Nephron (organoid): ENCODE results near the gene NPLOC4.

Experiments
- H3K27ac Mint-ChIP-seq, 3 experiments: 2 replicates each; pipeline ENCODE4 v1.8.0; 2020; ENCODE audit warnings: mixed read lengths in 3 of 3, mild to moderate bottlenecking in 2 of 3, moderate library complexity in 1 of 3
- H3K27me3 Mint-ChIP-seq: 2 replicates; pipeline ENCODE4 v1.8.0; 2021; ENCODE audit warnings: low read depth, mild to moderate bottlenecking, moderate library complexity, mixed read lengths
- H3K36me3 Mint-ChIP-seq: 2 replicates; pipeline ENCODE4 v1.8.0; 2020; ENCODE audit warnings: low read depth, mixed read lengths
- H3K4me1 Mint-ChIP-seq: 2 replicates; pipeline ENCODE4 v1.8.0; 2020; ENCODE audit warnings: mixed read lengths
- H3K4me3 Mint-ChIP-seq, 3 experiments: 2 replicates each; pipeline ENCODE4 v1.8.0; 2020; ENCODE audit warnings: mild to moderate bottlenecking in 3 of 3, mixed read lengths in 3 of 3, moderate library complexity in 2 of 3
- H3K9me3 Mint-ChIP-seq: 2 replicates; pipeline ENCODE4 v1.8.0; 2020; ENCODE audit warnings: mixed read lengths
- CTCF ChIP-seq, 3 experiments: fragments of 200-600 bp; sonication (generic); IDR thresholded peaks; one replicate each; pipeline ENCODE4 v1.5.0; 2021; ENCODE audit warnings: antibody characterized with exemption in 3 of 3; ENCODE audit not compliant: unreplicated experiment in 3 of 3

NPLOC4 gene

GRCh38 chr17:81524039-81524864 lies 112.7 kb downstream of the NPLOC4 start:
- no peak for TF ChIP-seq CTCF (IDR thresholded peaks at IDR 0.05; ENCODE audit: unreplicated experiment in 3 of 3)
- Mint-ChIP-seq H3K27ac (no peak overlapping the region), H3K4me1 (peaks cover 25% of the 10 kb centered on the region), H3K4me3 (peak overlapping the region in 1 of 3 experiments; percentile 45), H3K27me3 (peaks cover 21% of the 10 kb centered on the region), H3K9me3 (no peaks in the 10 kb centered on the region), H3K36me3 (no peaks in the 10 kb centered on the region)

GRCh38 chr17:81523402-81524038 lies 113.4 kb downstream of the NPLOC4 start:
- Mint-ChIP-seq H3K36me3 (no peaks in the 10 kb centered on the region), H3K27me3 (peaks cover 21% of the 10 kb centered on the region), H3K27ac (peak overlapping the region; percentile 54 to 80 (median 76)), H3K9me3 (no peaks in the 10 kb centered on the region), H3K4me3 (no peak overlapping the region), H3K4me1 (peaks cover 25% of the 10 kb centered on the region)
- no peak for TF ChIP-seq CTCF (IDR thresholded peaks at IDR 0.05; ENCODE audit: unreplicated experiment in 3 of 3)

GRCh38 chr17:81522491-81523401 lies 114.2 kb downstream of the NPLOC4 start:
- Mint-ChIP-seq H3K27me3 (peaks cover 26% of the 10 kb centered on the region), H3K4me3 (peak overlapping the region in 1 of 3 experiments; percentile 12), H3K4me1 (peaks cover 31% of the 10 kb centered on the region), H3K9me3 (no peaks in the 10 kb centered on the region), H3K27ac (peak overlapping the region; percentile 54 to 83 (median 80)), H3K36me3 (no peaks in the 10 kb centered on the region)
- peak; percentile 53 to 66 (median 62) for TF ChIP-seq CTCF (IDR thresholded peaks at IDR 0.05; ENCODE audit: unreplicated experiment in 3 of 3)

GRCh38 chr17:81520021-81520901 lies 116.7 kb downstream of the NPLOC4 start:
- H3K4me1 Mint-ChIP-seq, result peaks cover 43% of the 10 kb centered on the region
- H3K27me3 Mint-ChIP-seq, result peaks cover 28% of the 10 kb centered on the region
- H3K4me3 Mint-ChIP-seq, result peak overlapping the region; percentile 18 to 76 (median 73)
- TF ChIP-seq CTCF (IDR thresholded peaks at IDR 0.05; ENCODE audit: unreplicated experiment in 3 of 3), result no peak
- no peaks in the 10 kb centered on the region for H3K36me3 Mint-ChIP-seq
- H3K27ac Mint-ChIP-seq, result peak overlapping the region; percentile 23 to 71 (median 62)
- H3K9me3 Mint-ChIP-seq, result no peaks in the 10 kb centered on the region
